GM13977 (cell line): ENCODE measurements around the gene MSI2.

ENCODE experiments used
- DNase-seq: peaks from one replicate; pipeline ENCODE4 v3.0.0; 2012; ENCODE audit warnings: low spot score
- CTCF ChIP-seq: IDR thresholded peaks from 2 replicates; pipeline ENCODE4 v1.5.1; 2012; ENCODE audit warnings: mild to moderate bottlenecking, control low read depth; ENCODE audit not compliant: insufficient read depth; ENCODE audit errors: extremely low read depth, missing control alignments
- in situ Hi-C: fragments of 300-500 bp; cut with MboI; formaldehyde crosslinking; loops from one replicate; pipeline ENCODE4 v1.12.0; 2022; ENCODE audit warnings: low sequenced_read_pairs, low pct_unique_long_range_greater_than_20kb, mixed read lengths, inconsistent platforms; ENCODE audit not compliant: unreplicated experiment

The MSI2 gene

GRCh38 chr17:57375040-57375769, 118.9 kb downstream of the MSI2 start:
- in situ Hi-C loops = no loop called here
- no peak for TF ChIP-seq CTCF
- no peak for DNase-seq

- TF ChIP-seq CTCF = no peak
- in situ Hi-C loops = no loop called here
- DNase-seq = no peak
Observed at GRCh38 chr17:57375770-57376225, 119.5 kb downstream of the MSI2 start.

- in situ Hi-C loops = no loop called here
- TF ChIP-seq CTCF = no peak
- DNase-seq = no peak
Observed at GRCh38 chr17:57377094-57377493, 120.8 kb downstream of the MSI2 start.

GRCh38 chr17:57379237-57379894, 123.0 kb downstream of the MSI2 start:
- in situ Hi-C loops = no loop called here
- TF ChIP-seq CTCF = no peak
- no peak for DNase-seq

GRCh38 chr17:57379895-57380434, 123.6 kb downstream of the MSI2 start:
- in situ Hi-C loops = no loop called here
- no peak for TF ChIP-seq CTCF
- no peak for DNase-seq

- no peak for TF ChIP-seq CTCF
- DNase-seq = no peak
- in situ Hi-C loops = no loop called here
Observed at GRCh38 chr17:57381498-57381897, 125.2 kb downstream of the MSI2 start.
